SU-DHL-6 (cell line): ENCODE results near the gene KRTAP1-5.

Source experiments
- H2AFZ ChIP-seq: fragments of 200-600 bp; sonication (generic); 2 replicates; pipeline ENCODE4 v1.6.1; 2014; ENCODE audit warnings: low read depth, mild to moderate bottlenecking, moderate library complexity, mixed read lengths, antibody characterized with exemption, low read length; ENCODE audit not compliant: severe bottlenecking
- H3F3A ChIP-seq: fragments of 200-600 bp; shearing (Covaris generic); 2 replicates; pipeline ENCODE4 v1.6.0; 2016; ENCODE audit warnings: antibody characterized with exemption, mild to moderate bottlenecking; ENCODE audit not compliant: insufficient read depth
- H3K27ac ChIP-seq: fragments of 200-600 bp; sonication (generic); 2 replicates; pipeline ENCODE4 v1.5.1; 2016; ENCODE audit warnings: low read depth, mild to moderate bottlenecking, low read length, moderate library complexity, mixed read lengths
- H3K27me3 ChIP-seq: fragments of 200-600 bp; sonication (generic), shearing (Covaris generic); 2 replicates; pipeline ENCODE4 v1.6.0; 2014; ENCODE audit warnings: mild to moderate bottlenecking, low read length
- H3K36me3 ChIP-seq: fragments of 200-600 bp; sonication (generic); 2 replicates; pipeline ENCODE4 v1.6.1; 2014; ENCODE audit warnings: mild to moderate bottlenecking, low read length, mixed read lengths
- H3K4me2 ChIP-seq: fragments of 300-600, 200-600 bp; shearing (Covaris generic), sonication (generic); 2 replicates; pipeline ENCODE4 v1.6.0; 2014; ENCODE audit warnings: low read length, low read depth, mild to moderate bottlenecking; ENCODE audit not compliant: poor library complexity, severe bottlenecking
- H3K4me3 ChIP-seq: fragments of 200-600 bp; sonication (generic); 2 replicates; pipeline ENCODE4 v1.5.1; 2014; ENCODE audit warnings: antibody characterized with exemption, low read length, mild to moderate bottlenecking, mixed read lengths; ENCODE audit not compliant: insufficient read depth, poor library complexity, severe bottlenecking
- H3K79me2 ChIP-seq: fragments of 200-600 bp; sonication (generic); 2 replicates; pipeline ENCODE4 v1.6.1; 2014; ENCODE audit warnings: mild to moderate bottlenecking, low read length, moderate library complexity; ENCODE audit not compliant: insufficient read depth
- H3K9ac ChIP-seq: fragments of 200-600 bp; sonication (generic); 2 replicates; pipeline ENCODE4 v1.7.0; 2014; ENCODE audit warnings: mild to moderate bottlenecking, low read length
- H3K9me2 ChIP-seq: fragments of 200-600 bp; sonication (generic); replicated peaks from 2 replicates; pipeline ENCODE4 v1.6.1; 2014; ENCODE audit warnings: low read length; ENCODE audit not compliant: insufficient read depth
- H3K9me3 ChIP-seq: fragments of 200-600 bp; sonication (generic); 2 replicates; pipeline ENCODE4 v1.6.1; 2014; ENCODE audit warnings: low read length, mixed read lengths; ENCODE audit not compliant: insufficient read depth
- H4K20me1 ChIP-seq: fragments of 200-600 bp; sonication (generic); 2 replicates; pipeline ENCODE4 v1.6.1; 2014; ENCODE audit warnings: low read depth, mild to moderate bottlenecking, antibody characterized with exemption, low read length, moderate library complexity, mixed read lengths
- CTCF ChIP-seq: fragments of 200-600 bp; sonication (generic); IDR thresholded peaks from one replicate; pipeline ENCODE4 v1.5.1; 2017; ENCODE audit warnings: antibody characterized with exemption, mild to moderate bottlenecking, low read length, moderate library complexity; ENCODE audit not compliant: insufficient read depth, poor library complexity, severe bottlenecking
- EZH2phosphoT487 ChIP-seq: fragments of 200-600 bp; sonication (generic), shearing (Covaris generic); conservative IDR thresholded peaks from 2 replicates; pipeline ENCODE4 v1.6.1; 2018; ENCODE audit warnings: mild to moderate bottlenecking, antibody characterized with exemption, low read length, moderate library complexity, mixed read lengths

The KRTAP1-5 gene

DNA sequence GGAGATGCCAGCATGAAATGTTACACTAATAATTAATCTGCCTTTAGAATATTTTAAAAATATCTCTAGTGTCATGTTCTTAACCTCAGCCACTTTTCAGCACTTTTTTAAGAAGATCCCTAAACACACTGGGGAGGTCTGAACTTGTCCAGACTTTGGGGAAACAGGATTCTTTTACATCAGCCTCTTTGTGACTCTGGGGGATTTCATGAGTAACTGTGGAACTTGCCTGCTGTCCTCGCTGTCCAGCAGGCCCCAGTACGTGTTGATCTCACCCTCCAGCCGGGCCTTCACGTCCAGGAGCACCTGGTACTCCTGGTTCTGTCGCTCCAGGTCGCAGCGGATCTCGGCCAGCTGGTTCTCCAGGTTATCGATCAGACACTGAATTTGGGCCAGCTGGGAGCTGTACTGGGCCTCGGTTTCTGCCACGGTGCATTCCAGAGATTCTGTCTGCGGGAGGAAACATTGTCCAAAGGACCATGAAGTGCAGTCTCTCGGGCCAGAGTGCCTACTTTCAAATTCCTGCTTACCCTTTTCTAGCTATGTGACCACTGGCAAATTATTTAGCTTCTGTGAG, 48.3 kb downstream of the KRTAP1-5 start:
- H3K4me3 ChIP-seq = no peak overlapping the region
- H3F3A ChIP-seq = no peaks in the 10 kb centered on the region
- H3K79me2 ChIP-seq = no peaks in the 10 kb centered on the region
- TF ChIP-seq CTCF (no peak), EZH2phosphoT487 (no peak)
- no peak overlapping the region for H3K9ac ChIP-seq
- H3K27ac ChIP-seq = no peak overlapping the region
- no peaks in the 10 kb centered on the region for H3K9me3 ChIP-seq
- H3K4me2 ChIP-seq = no peak overlapping the region
- H3K36me3 ChIP-seq = no peaks in the 10 kb centered on the region
- H3K27me3 ChIP-seq = no peaks in the 10 kb centered on the region
- H2AFZ ChIP-seq = no peak overlapping the region
- H4K20me1 ChIP-seq = no peaks in the 10 kb centered on the region
- no peaks in the 10 kb centered on the region for H3K9me2 ChIP-seq
